Measurements from ENCODE around the gene PSMB1. TPM values are rescaled to one million over a fixed set of nuclear protein-coding genes. Genes with fewer than 3 reads are reported as not detected.

PSMB1 gene
- total and polyA plus RNA-seq, 9 of the 15 experiments (the other 6 are each of a cell fraction or from before 2014, with no cell fraction given): 447 to 2,953 (median 884) TPM

DNA sequence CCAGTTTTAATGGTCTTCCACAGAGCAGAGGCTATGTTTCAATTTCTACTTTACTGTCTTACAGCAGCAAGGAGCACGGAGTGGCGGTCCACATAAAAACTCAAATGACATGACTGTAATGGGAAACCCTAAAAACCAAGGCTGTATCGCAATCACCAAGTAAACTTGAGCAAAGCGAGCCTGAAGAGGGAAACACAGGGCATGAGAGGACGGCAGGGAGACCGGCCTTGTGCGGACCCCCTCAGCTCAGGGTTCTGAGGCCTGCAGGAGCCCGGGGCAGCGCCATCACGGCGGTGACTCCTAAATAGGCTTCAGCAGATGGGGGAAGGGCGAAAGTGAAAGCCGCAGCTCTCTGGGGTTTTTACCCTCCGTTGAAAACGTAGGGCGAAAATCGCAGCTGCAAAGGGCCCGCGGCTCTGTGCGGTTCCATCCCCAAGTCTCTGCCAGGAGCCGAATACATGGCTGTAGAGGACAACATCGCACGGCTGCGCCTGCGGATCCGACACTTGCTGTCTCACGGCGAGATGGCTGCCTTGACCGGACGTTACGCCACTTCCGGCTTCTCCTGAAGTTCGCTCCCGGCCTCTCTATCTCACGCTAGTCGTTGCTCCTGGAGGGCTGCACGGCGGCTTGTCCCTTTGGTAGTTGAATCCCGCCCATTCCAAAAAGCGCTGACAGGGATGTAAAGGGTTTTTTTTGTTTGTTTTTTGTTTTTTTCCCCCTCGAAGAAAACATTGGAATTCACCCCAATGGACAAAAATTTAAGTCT, at the start of gene PSMB1 (continued):
- TF ChIP-seq, protein P1, sequence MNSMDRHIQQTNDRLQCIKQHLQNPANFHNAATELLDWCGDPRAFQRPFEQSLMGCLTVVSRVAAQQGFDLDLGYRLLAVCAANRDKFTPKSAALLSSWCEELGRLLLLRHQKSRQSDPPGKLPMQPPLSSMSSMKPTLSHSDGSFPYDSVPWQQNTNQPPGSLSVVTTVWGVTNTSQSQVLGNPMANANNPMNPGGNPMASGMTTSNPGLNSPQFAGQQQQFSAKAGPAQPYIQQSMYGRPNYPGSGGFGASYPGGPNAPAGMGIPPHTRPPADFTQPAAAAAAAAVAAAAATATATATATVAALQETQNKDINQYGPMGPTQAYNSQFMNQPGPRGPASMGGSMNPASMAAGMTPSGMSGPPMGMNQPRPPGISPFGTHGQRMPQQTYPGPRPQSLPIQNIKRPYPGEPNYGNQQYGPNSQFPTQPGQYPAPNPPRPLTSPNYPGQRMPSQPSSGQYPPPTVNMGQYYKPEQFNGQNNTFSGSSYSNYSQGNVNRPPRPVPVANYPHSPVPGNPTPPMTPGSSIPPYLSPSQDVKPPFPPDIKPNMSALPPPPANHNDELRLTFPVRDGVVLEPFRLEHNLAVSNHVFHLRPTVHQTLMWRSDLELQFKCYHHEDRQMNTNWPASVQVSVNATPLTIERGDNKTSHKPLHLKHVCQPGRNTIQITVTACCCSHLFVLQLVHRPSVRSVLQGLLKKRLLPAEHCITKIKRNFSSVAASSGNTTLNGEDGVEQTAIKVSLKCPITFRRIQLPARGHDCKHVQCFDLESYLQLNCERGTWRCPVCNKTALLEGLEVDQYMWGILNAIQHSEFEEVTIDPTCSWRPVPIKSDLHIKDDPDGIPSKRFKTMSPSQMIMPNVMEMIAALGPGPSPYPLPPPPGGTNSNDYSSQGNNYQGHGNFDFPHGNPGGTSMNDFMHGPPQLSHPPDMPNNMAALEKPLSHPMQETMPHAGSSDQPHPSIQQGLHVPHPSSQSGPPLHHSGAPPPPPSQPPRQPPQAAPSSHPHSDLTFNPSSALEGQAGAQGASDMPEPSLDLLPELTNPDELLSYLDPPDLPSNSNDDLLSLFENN (IDR thresholded peaks at IDR 0.05; ENCODE audit: low read depth in 2 of 2, low read length in 2 of 2): 0 out of 4 replicates have a peak, but pooled peaks of 1 of the 2 experiments have one; percentile 44
- peak; percentile 89 for TF ChIP-seq KDM5B (IDR thresholded peaks at IDR 0.05; ENCODE audit: insufficient replicate concordance, low read depth, low read length)
- TF ChIP-seq ZBTB1 (CRISPR knock-in tag; IDR thresholded peaks at IDR 0.05; ENCODE audit: borderline replicate concordance, low read depth): 0 out of 2 replicates have a peak, but pooled peaks have one; percentile 63
- no peak for TF ChIP-seq HMG20A (CRISPR knock-in tag; conservative IDR thresholded peaks at IDR 0.05)
- peak; percentile 40 for TF ChIP-seq FIP1L1 (IDR thresholded peaks at IDR 0.05; ENCODE audit: low read depth, low read length, poor library complexity, severe bottlenecking)
- peak; percentile 83 for TF ChIP-seq BRD9 (IDR thresholded peaks at IDR 0.05; ENCODE audit: low read depth, partially characterized antibody)
- no peak for TF ChIP-seq MCM7 (IDR thresholded peaks at IDR 0.05)
- TF ChIP-seq PURB (CRISPR knock-in tag; IDR thresholded peaks at IDR 0.05; ENCODE audit: low read depth): no peak
- peak in 1 of 2 experiments; percentile 83; a peak in 2 of 4 replicates for TF ChIP-seq TBL1XR1 (IDR thresholded peaks at IDR 0.05; ENCODE audit: low read length in 2 of 2)
- peak; percentile 97 for TF ChIP-seq POLR2B (IDR thresholded peaks at IDR 0.05; ENCODE audit: low read depth, partially characterized antibody)
- no peak for TF ChIP-seq ZBTB7A (IDR thresholded peaks at IDR 0.05; ENCODE audit: borderline replicate concordance, control insufficient read depth, low read depth, low read length)
- no peak for TF ChIP-seq ZNF165 (CRISPR knock-in tag; IDR thresholded peaks at IDR 0.05; ENCODE audit: borderline replicate concordance)
- 0 out of 2 replicates have a peak, but pooled peaks have one; percentile 39 for TF ChIP-seq CAMTA2 (CRISPR knock-in tag; conservative IDR thresholded peaks at IDR 0.05)
- TF ChIP-seq TEAD1 (CRISPR knock-in tag; IDR thresholded peaks at IDR 0.05): peak in 1 of 2 experiments; percentile 75; a peak in 2 of 4 replicates
- TF ChIP-seq HCFC1 (IDR thresholded peaks at IDR 0.05; ENCODE audit: low read depth, low read length): peak; percentile 81
- no peak for TF ChIP-seq KDM1A (IDR thresholded peaks at IDR 0.05)
- TF ChIP-seq YY1 (IDR thresholded peaks at IDR 0.05; ENCODE audit: borderline replicate concordance in 1 of 3, control insufficient read depth in 1 of 3, extremely low read depth in 1 of 3, insufficient read depth in 3 of 3, insufficient read length in 1 of 3, insufficient replicate concordance in 2 of 3, low read depth in 1 of 3, low read length in 2 of 3): peak; percentile 66 to 95 (median 91)
- TF ChIP-seq CREB1 (IDR thresholded peaks at IDR 0.05): peak; percentile 89
- TF ChIP-seq CREB1 (CRISPR knock-in tag; IDR thresholded peaks at IDR 0.05): peak; percentile 78
- TF ChIP-seq PHB (CRISPR knock-in tag; IDR thresholded peaks at IDR 0.05): 0 out of 2 replicates have a peak, but pooled peaks have one; percentile 70
- no peak for TF ChIP-seq ZNF239 (CRISPR knock-in tag; IDR thresholded peaks at IDR 0.05)
- TF ChIP-seq SIRT6 (IDR thresholded peaks at IDR 0.05; ENCODE audit: low read depth, low read length): no peak
- TF ChIP-seq KLF16 (IDR thresholded peaks at IDR 0.05): no peak
- no peak for TF ChIP-seq ZNF584 (CRISPR knock-in tag; IDR thresholded peaks at IDR 0.05; ENCODE audit: low read depth)
- no peak for TF ChIP-seq ZNF57 (CRISPR knock-in tag; IDR thresholded peaks at IDR 0.05)
- TF ChIP-seq POLR2AphosphoS5 (IDR thresholded peaks at IDR 0.05; ENCODE audit: control insufficient read depth, insufficient read depth, low read depth, low read length): peak; percentile 97

Measured in K562 (cell line).